HCT116 (cell line): ENCODE results near the gene GJC3. TPM values are rescaled to one million over a fixed set of nuclear protein-coding genes. Genes with fewer than 3 reads are reported as not detected.

ENCODE experiments used
- ATAC-seq: fragments of 200-7000 bp; cut with Tn5 transposase; 2 replicates; pipeline ENCODE4 v1.9.1; 2020; ENCODE audit warnings: mild to moderate bottlenecking, moderate library complexity
- BruUV-seq: library from RNA; stranded (reverse); fragments of 400-500 nt; replicated peaks from 2 replicates; lab custom pipeline; 2021; lab: Mats Ljungman, UMichigan
- CTCF ChIA-PET: fragments of 300-600 bp; sonication (Branson Sonifier 250); formaldehyde crosslinking; loops from one replicate; lab custom pipeline; 2021; ENCODE audit warnings: antibody characterized with exemption; lab: Charles Lee
- POLR2A ChIA-PET: fragments of 300-600, 350-600 bp; sonication (Branson Sonifier 250); formaldehyde crosslinking; loops from one replicate; lab custom pipeline; 2021; ENCODE audit warnings: antibody characterized with exemption; lab: Charles Lee
- RAD21 ChIA-PET, 2 experiments: fragments of 300-600 bp; sonication (Branson Sonifier 250); formaldehyde crosslinking; loops; one replicate each; lab custom pipeline; 2023; ENCODE audit warnings: low total read pairs in 2 of 2; ENCODE audit not compliant: uncharacterized antibody in 2 of 2, unreplicated experiment in 2 of 2, low non-redundant PET in 1 of 2; lab: Charles Lee
- DNase-seq: peaks from one replicate; pipeline ENCODE4 v3.0.0-alpha.2; 2010; ENCODE audit warnings: low read depth, low spot score
- H2AFZ ChIP-seq: fragments of 200-600 bp; shearing (Covaris generic), sonication (generic); 2 replicates; pipeline ENCODE4 v1.6.1; 2017; ENCODE audit warnings: low read depth, mixed run types, mixed read lengths, antibody characterized with exemption, low read length; ENCODE audit not compliant: poor library complexity, severe bottlenecking
- H3K27ac ChIP-seq: 2 replicates; pipeline ENCODE4 v1.5.1; 2012; ENCODE audit warnings: low read depth, low read length
- H3K27me3 ChIP-seq: fragments of 200-600 bp; sonication (generic); 2 replicates; pipeline ENCODE4 v1.6.1; 2016; ENCODE audit warnings: mixed run types, low read length, mixed read lengths; ENCODE audit not compliant: insufficient read depth
- H3K36me3 ChIP-seq, 2 experiments: fragments of 200-500 bp in 1 of 2; fragments of 200-600 bp in 1 of 2; sonication (Bioruptor generic) in 1 of 2; sonication (generic) in 1 of 2; 2 replicates each; pipeline versions ENCODE4 v1.5.1 to v1.6.1; 2014 to 2016; ENCODE audit warnings: low read length in 2 of 2, inconsistent platforms in 1 of 2, mixed read lengths in 1 of 2, mixed run types in 1 of 2; ENCODE audit not compliant: insufficient read depth in 2 of 2, control insufficient read depth in 1 of 2
- H3K4me1 ChIP-seq, 2 experiments: fragments of 200-600 bp in 1 of 2; sonication (generic) in 1 of 2; 2 replicates each; pipeline versions ENCODE4 v1.5.1 to v1.6.1; 2012 to 2017; ENCODE audit warnings: low read length in 2 of 2, inconsistent platforms in 1 of 2, mild to moderate bottlenecking in 1 of 2, mixed read lengths in 1 of 2, mixed run types in 1 of 2, moderate library complexity in 1 of 2; ENCODE audit not compliant: insufficient read depth in 2 of 2, control insufficient read depth in 1 of 2
- H3K4me2 ChIP-seq: fragments of 200-600 bp; sonication (generic); 2 replicates; pipeline ENCODE4 v1.6.1; 2017; ENCODE audit warnings: mixed run types, low read length, mixed read lengths
- H3K4me3 ChIP-seq, 2 experiments: fragments of 200-600 bp in 1 of 2; sonication (generic) in 1 of 2; replicated peaks in 1 of 2; 2 replicates each; pipeline ENCODE4 v1.5.1; 2011 to 2016; ENCODE audit warnings: low read length in 2 of 2, control low read depth in 1 of 2, low read depth in 1 of 2, mild to moderate bottlenecking in 1 of 2, mixed read lengths in 1 of 2, mixed run types in 1 of 2
- H3K79me2 ChIP-seq: fragments of 200-600 bp; sonication (generic); 2 replicates; pipeline ENCODE4 v1.6.1; 2017; ENCODE audit warnings: mild to moderate bottlenecking, mixed run types, low read length, moderate library complexity, mixed read lengths; ENCODE audit not compliant: insufficient read depth
- H3K9ac ChIP-seq: fragments of 200-600 bp; sonication (generic); 2 replicates; pipeline ENCODE4 v1.6.1; 2016; ENCODE audit warnings: low read length, mixed read lengths
- H3K9me2 ChIP-seq: fragments of 200-600 bp; sonication (generic), shearing (Covaris generic); 2 replicates; pipeline ENCODE4 v1.6.1; 2017; ENCODE audit warnings: mixed run types, mild to moderate bottlenecking, moderate library complexity; ENCODE audit not compliant: insufficient read depth
- H3K9me3 ChIP-seq, 2 experiments: fragments of 200-500 bp in 1 of 2; fragments of 200-600 bp in 1 of 2; sonication (Bioruptor generic) in 1 of 2; sonication (generic) in 1 of 2; 2 replicates each; pipeline ENCODE4 v1.6.1; 2014 to 2017; ENCODE audit warnings: low read length in 2 of 2, mixed read lengths in 2 of 2, inconsistent platforms in 1 of 2, low read depth in 1 of 2, mild to moderate bottlenecking in 1 of 2, mixed run types in 1 of 2, moderate library complexity in 1 of 2; ENCODE audit not compliant: control insufficient read depth in 1 of 2, insufficient read depth in 1 of 2
- H4K20me1 ChIP-seq: fragments of 200-600 bp; sonication (generic), shearing (Covaris generic); 2 replicates; pipeline ENCODE4 v1.6.1; 2017; ENCODE audit warnings: mixed run types, mild to moderate bottlenecking, moderate library complexity; ENCODE audit not compliant: insufficient read depth
- ATF3 ChIP-seq: IDR thresholded peaks from 2 replicates; pipeline ENCODE4 v1.6.1; 2012
- CEBPB ChIP-seq: IDR thresholded peaks from 2 replicates; pipeline ENCODE4 v1.6.1; 2012; ENCODE audit warnings: low read depth
- CTCF ChIP-seq, 3 experiments: fragments of 200-600 bp in 1 of 3; sonication (generic) in 1 of 3; IDR thresholded peaks in 2 of 3; conservative IDR thresholded peaks in 1 of 3; 2 replicates each; pipeline ENCODE4 v1.5.1; 2012 to 2017; ENCODE audit warnings: low read depth in 2 of 3, low read length in 2 of 3, antibody characterized with exemption in 1 of 3, borderline replicate concordance in 1 of 3, control low read depth in 1 of 3, mild to moderate bottlenecking in 1 of 3, mixed read lengths in 1 of 3, mixed run types in 1 of 3, moderate library complexity in 1 of 3; ENCODE audit not compliant: insufficient read depth in 1 of 3
- EGR1 ChIP-seq: IDR thresholded peaks from 2 replicates; pipeline ENCODE4 v1.6.1; 2012; ENCODE audit warnings: low read depth
- ELF1 ChIP-seq: IDR thresholded peaks from 2 replicates; pipeline ENCODE4 v1.6.1; 2012; ENCODE audit warnings: low read depth, borderline replicate concordance
- EZH2 ChIP-seq: fragments of 200-600 bp; sonication (generic); IDR thresholded peaks from 2 replicates; pipeline ENCODE4 v1.6.1; 2017; ENCODE audit warnings: antibody characterized with exemption, mixed run types
- EZH2phosphoT487 ChIP-seq: fragments of 200-600 bp; IDR thresholded peaks from 2 replicates; pipeline ENCODE4 v1.6.1; 2018; ENCODE audit warnings: antibody characterized with exemption, borderline replicate concordance
- FOSL1 ChIP-seq: IDR thresholded peaks from 2 replicates; pipeline ENCODE4 v1.6.1; 2012; ENCODE audit warnings: low read depth
- JUND ChIP-seq: IDR thresholded peaks from 2 replicates; pipeline ENCODE4 v1.6.1; 2012
- MAX ChIP-seq: IDR thresholded peaks from 2 replicates; pipeline ENCODE4 v1.6.1; 2012
- POLR2A ChIP-seq: IDR thresholded peaks from 2 replicates; pipeline ENCODE4 v1.7.0; 2011; ENCODE audit warnings: borderline replicate concordance; ENCODE audit not compliant: insufficient read depth, insufficient read length; ENCODE audit errors: extremely low read depth
- POLR2AphosphoS5 ChIP-seq: IDR thresholded peaks from 2 replicates; pipeline ENCODE4 v1.6.1; 2011; ENCODE audit warnings: mild to moderate bottlenecking, low read depth, low read length, moderate library complexity
- RAD21 ChIP-seq: IDR thresholded peaks from 2 replicates; pipeline ENCODE4 v1.6.1; 2012; ENCODE audit warnings: low read depth, mild to moderate bottlenecking
- REST ChIP-seq: IDR thresholded peaks from 2 replicates; pipeline ENCODE4 v1.6.1; 2012; ENCODE audit warnings: low read depth
- SIN3A ChIP-seq: IDR thresholded peaks from 2 replicates; pipeline ENCODE4 v1.6.1; 2012; ENCODE audit warnings: low read depth
- SP1 ChIP-seq: IDR thresholded peaks from 2 replicates; pipeline ENCODE4 v1.6.1; 2012; ENCODE audit warnings: low read depth
- SRF ChIP-seq: IDR thresholded peaks from 2 replicates; pipeline ENCODE4 v1.6.1; 2012; ENCODE audit warnings: low read depth
- TCF7L2 ChIP-seq: IDR thresholded peaks from 2 replicates; pipeline ENCODE4 v1.7.0; 2011; ENCODE audit warnings: borderline replicate concordance, inconsistent platforms; ENCODE audit not compliant: insufficient read depth, insufficient read length; ENCODE audit errors: extremely low read depth
- ZBTB33 ChIP-seq: IDR thresholded peaks from 2 replicates; pipeline ENCODE4 v1.6.1; 2011; ENCODE audit warnings: mild to moderate bottlenecking, low read length, moderate library complexity; ENCODE audit not compliant: insufficient replicate concordance; ENCODE audit errors: extremely low read depth
- ZNF274 ChIP-seq: fragments of 200-500 bp; sonication (Bioruptor generic); IDR thresholded peaks from 2 replicates; pipeline ENCODE4 v1.6.1; 2014; ENCODE audit warnings: mild to moderate bottlenecking, low read depth, low read length, inconsistent platforms
- intact Hi-C: fragments of 100-400 bp; cut with micrococcal nuclease; formaldehyde crosslinking; loops from 2 replicates; pipeline ENCODE4 v1.10.0; 2022
- total RNA-seq: library from RNA; stranded (reverse); gene quantifications from one replicate; pipeline ENCODE4 v1.2.1, GENCODE V29; 2021; ENCODE audit not compliant: unreplicated experiment

Gene GJC3
- total RNA-seq, 1 experiment from 2014 or later, result 0.76 TPM

GRCh38 chr7:99893280-99893679 lies 36.1 kb downstream of the GJC3 start:
- no peak overlapping the region for H3K4me3 ChIP-seq
- H3K27me3 ChIP-seq, result no peaks in the 10 kb centered on the region
- ATAC-seq (no peak), DNase-seq (no peak)
- H3K27ac ChIP-seq, result no peak overlapping the region
- H3K79me2 ChIP-seq, result no peaks in the 10 kb centered on the region
- RAD21 ChIA-PET, result no interaction called here
- H3K4me1 ChIP-seq, result no peaks in the 10 kb centered on the region
- BruUV-seq, result no TSS peak
- H2AFZ ChIP-seq, result no peak overlapping the region
- H3K36me3 ChIP-seq, result no peaks in the 10 kb centered on the region
- H3K9me2 ChIP-seq, result no peaks in the 10 kb centered on the region
- intact Hi-C loops, result no loop called here
- POLR2A ChIA-PET, result no interaction called here
- CTCF ChIA-PET, result no interaction called here
- H3K9me3 ChIP-seq, result no peaks in the 10 kb centered on the region
- H3K4me2 ChIP-seq, result no peak overlapping the region
- H4K20me1 ChIP-seq, result no peaks in the 10 kb centered on the region
- TF ChIP-seq CEBPB (no peak), RAD21 (no peak), EZH2 (no peak), JUND (no peak), EGR1 (no peak), POLR2A (no peak), REST (no peak), POLR2AphosphoS5 (no peak), ZBTB33 (no peak), ZNF274 (no peak), SP1 (no peak), ELF1 (no peak), EZH2phosphoT487 (no peak), SRF (no peak), SIN3A (no peak), MAX (no peak), FOSL1 (no peak), TCF7L2 (no peak), CTCF (IDR thresholded peaks at IDR 0.05 in 2 of 3, conservative IDR thresholded peaks at IDR 0.05 in 1 of 3; ENCODE audit: borderline replicate concordance in 1 of 3, insufficient read depth in 1 of 3, low read depth in 2 of 3, low read length in 2 of 3) (no peak), ATF3 (no peak)
- TF ChIP-seq, all 23 proteins: peak for 0
- no peak overlapping the region for H3K9ac ChIP-seq
